Adrenal gland (tissue), 12 donors: ENCODE measurements around the gene GIN1. TPM values are rescaled to one million over a fixed set of nuclear protein-coding genes. Genes with fewer than 3 reads are reported as not detected.
"Not testable (repeated sequence)": the region's sequence is repeated elsewhere in the genome, so short reads cannot be mapped to it uniquely, and the experiment has no call there.

Experiments used
- DNase-seq, 7 donors: peaks; one replicate each; pipeline ENCODE4 v3.0.0-alpha.2; 2019 to 2020
- H3K27ac ChIP-seq, 5 donors: fragments of 200-600 bp; sonication (generic) in 4 of 5; 1 replicate in 3 of 5; 2 replicates in 2 of 5; pipeline versions ENCODE4 v1.5.1 to v1.8.0; 2016 to 2020; ENCODE audit warnings: mild to moderate bottlenecking in 1 of 5
- H3K27me3 ChIP-seq: fragments of 200-600 bp; 2 replicates; pipeline ENCODE4 v1.8.0; 2021
- H3K36me3 ChIP-seq, 2 donors: fragments of 200-600 bp; replicated peaks in 1 of 2; 1 replicate in 1 of 2; 2 replicates in 1 of 2; pipeline versions ENCODE4 v1.5.1 to v1.8.0; 2018 to 2022
- H3K4me1 ChIP-seq, 2 donors: fragments of 200-600 bp; replicated peaks in 1 of 2; 1 replicate in 1 of 2; 2 replicates in 1 of 2; pipeline versions ENCODE4 v1.5.1 to v1.8.0; 2018 to 2021
- H3K4me3 ChIP-seq, 4 donors: fragments of 200-600 bp; sonication (generic) in 3 of 4; one replicate each; pipeline ENCODE4 v1.5.1; 2016 to 2018
- H3K9me3 ChIP-seq, 3 donors: fragments of 200-600 bp; sonication (generic) in 1 of 3; replicated peaks in 1 of 3; 1 replicate in 2 of 3; 2 replicates in 1 of 3; pipeline versions ENCODE4 v1.5.1 to v1.8.0; 2016 to 2021
- CTCF ChIP-seq, 6 experiments: fragments of 450-650 bp in 4 of 6; fragments of 200-600 bp in 2 of 6; sonication (generic) in 1 of 6; IDR thresholded peaks; 1 replicate in 5 of 6; 2 replicates in 1 of 6; pipeline versions ENCODE4 v1.5.1 to v1.8.0; 2016 to 2021; ENCODE audit warnings: antibody characterized with exemption in 6 of 6, mild to moderate bottlenecking in 2 of 6, moderate library complexity in 1 of 6
- POLR2A ChIP-seq, 2 donors: fragments of 450-650 bp; IDR thresholded peaks; one replicate each; pipeline ENCODE4 v1.6.1; 2017; ENCODE audit warnings: antibody characterized with exemption in 2 of 2, mild to moderate bottlenecking in 2 of 2, moderate library complexity in 1 of 2
- WGBS, 4 donors: extraction: QIAGEN DNeasy Blood & Tissue Kit in 2 of 4; methylation state at CpG; one replicate each; pipeline versions ENCODE4 v1.1.5 to v1.1.7; 2013 to 2017; 5-methylcytosine and 5-hydroxymethylcytosine counted together
- intact Hi-C, 2 donors: fragments of 100-400 bp; cut with DNase I; formaldehyde crosslinking; loops; one replicate each; pipeline versions ENCODE4 v1.14.1 to v1.15.0; 2022 to 2023
- polyA plus RNA-seq, 3 donors: library from polyadenylated mRNA; stranded (reverse); fragments of 200-250 nt in 2 of 3; fragments of 350-450 nt in 1 of 3; fragmentation: Illumina TruSeq in 1 of 3; extraction: RNeasy Lipid Tissue Mini Kit (QIAGEN cat#74804) in 1 of 3; gene quantifications; one replicate each; pipeline ENCODE4 v1.2.3, GENCODE V29; 2013 to 2014
- total RNA-seq, 9 donors: library from RNA; depleted of rRNA in 4 of 9; stranded (reverse); fragments of >200 nt in 4 of 9; fragments of 120-200 nt in 1 of 9; fragmentation: NEBNext Ultra II Directional in 1 of 9; extraction: Animal tissue kit (Norgen Biotek cat#: 25700) in 1 of 9; gene quantifications; one replicate each; pipeline versions ENCODE4 v1.1.0 to v1.2.4, GENCODE V29; 2013 to 2023
- donor health status: healthy with polysubstance abuse.
- donor health status: Bipolar disorder and iron deficiency.
- donor health status: DM: yes; HTN: yes; CAD: no.
- donor health status: DM: no; HTN: no; CAD: no.
- donor health status: DM: no; HTN: no; CAD: no.
- donor health status: DM: yes; HTN: yes; CAD: no.

GIN1 gene
- total and polyA plus RNA-seq, 12 donors = 3.2 to 22.0 (median 9.2) TPM

- H3K27me3 ChIP-seq = no peaks in the 10 kb centered on the region
- no peak for DNase-seq
- H3K9me3 ChIP-seq = peaks cover 0 to 13% (median 10%) of the 10 kb centered on the region in 3 donors
- WGBS, 4 donors = 93 to 100% (median 98%) methylated on average over 1 of the region's 1 CpG
- H3K4me3 ChIP-seq = no peak overlapping the region
- no peak overlapping the region for H3K27ac ChIP-seq
- intact Hi-C loops = no loop called here
- H3K36me3 ChIP-seq = peaks cover 0 to 3% of the 10 kb centered on the region in 2 donors
- no peaks in the 10 kb centered on the region for H3K4me1 ChIP-seq
- TF ChIP-seq CTCF (IDR thresholded peaks at IDR 0.05) (no peak), POLR2A (IDR thresholded peaks at IDR 0.05) (no peak)
Measured at GRCh38 chr5:103086547-103086946, 33.4 kb downstream of the GIN1 start.

GRCh38 chr5:103079796-103080195 is 40.1 kb downstream of the GIN1 start:
- H3K4me3 ChIP-seq = no peak overlapping the region
- 75 to 100% (median 92%) methylated on average over 1 to 4 of the region's 4 CpGs for WGBS, 4 donors
- no peak overlapping the region for H3K27ac ChIP-seq
- H3K27me3 ChIP-seq = no peaks in the 10 kb centered on the region
- H3K36me3 ChIP-seq = no peaks in the 10 kb centered on the region
- TF ChIP-seq POLR2A (IDR thresholded peaks at IDR 0.05) = no peak
- TF ChIP-seq CTCF (IDR thresholded peaks at IDR 0.05) = no peak
- H3K4me1 ChIP-seq = no peaks in the 10 kb centered on the region
- intact Hi-C loops = no loop called here
- peaks cover 0 to 37% (median 20%) of the 10 kb centered on the region in 3 donors for H3K9me3 ChIP-seq
- no peak for DNase-seq

GRCh38 chr5:103075442-103075841 is 44.5 kb downstream of the GIN1 start:
- Histone ChIP-seq H3K27me3 (no peaks in the 10 kb centered on the region), H3K36me3 (no peaks in the 10 kb centered on the region), H3K27ac (no peak overlapping the region), H3K4me1 (no peaks in the 10 kb centered on the region), H3K4me3 (no peak overlapping the region), H3K9me3 (peaks cover 0 to 27% (median 7%) of the 10 kb centered on the region in 3 donors)
- DNase-seq = no peak
- intact Hi-C loops = no loop called here
- TF ChIP-seq CTCF (IDR thresholded peaks at IDR 0.05) = no peak
- TF ChIP-seq POLR2A (IDR thresholded peaks at IDR 0.05) = no peak
- 89 to 96% (median 92%) methylated on average over 4 of the region's 4 CpGs for WGBS, 4 donors

- DNase-seq, intact Hi-C loops, H3K4me1 ChIP-seq, H3K36me3 ChIP-seq, H3K27ac ChIP-seq, H3K4me3 ChIP-seq, H3K27me3 ChIP-seq: not testable (repeated sequence)
- peaks cover 0 to 25% (median 7%) of the 10 kb centered on the region in 3 donors for H3K9me3 ChIP-seq
- 53 to 89% (median 80%) methylated on average over 4 of the region's 4 CpGs for WGBS, 4 donors
Measured at GRCh38 chr5:103073500-103073899, 46.4 kb downstream of the GIN1 start.

GRCh38 chr5:103066326-103066725 is 53.6 kb downstream of the GIN1 start:
- no peaks in the 10 kb centered on the region for H3K27me3 ChIP-seq
- H3K4me3 ChIP-seq = no peak overlapping the region
- no peak for TF ChIP-seq POLR2A (IDR thresholded peaks at IDR 0.05)
- TF ChIP-seq CTCF (IDR thresholded peaks at IDR 0.05) = no peak
- intact Hi-C loops = no loop called here
- no peaks in the 10 kb centered on the region for H3K9me3 ChIP-seq
- WGBS, 4 donors = 44 to 56% (median 48%) methylated on average over 1 of the region's 1 CpG
- H3K27ac ChIP-seq = no peak overlapping the region
- no peaks in the 10 kb centered on the region for H3K36me3 ChIP-seq
- no peaks in the 10 kb centered on the region for H3K4me1 ChIP-seq
- DNase-seq = no peak
